Prostate gland (tissue), 2 donors: ENCODE results near the gene ARMC12. TPM values are rescaled to one million over a fixed set of nuclear protein-coding genes. Genes with fewer than 3 reads are reported as not detected.

ENCODE experiments used
- DNase-seq: peaks from one replicate; pipeline ENCODE4 v3.0.0-alpha.2; 2019; ENCODE audit warnings: low spot score
- H3K27ac ChIP-seq, 2 donors: fragments of 200-600 bp; sonication (generic); 2 replicates each; pipeline ENCODE4 v1.5.1; 2017 to 2019
- H3K27me3 ChIP-seq: fragments of 200-600 bp; sonication (generic); replicated peaks from 2 replicates; pipeline ENCODE4 v1.5.1; 2019; ENCODE audit not compliant: insufficient read depth
- H3K36me3 ChIP-seq, 2 donors: fragments of 200-600 bp; sonication (generic); 1 replicate in 1 of 2; 2 replicates in 1 of 2; pipeline versions ENCODE4 v1.5.1 to v1.8.1; 2017 to 2019
- H3K4me1 ChIP-seq: fragments of 200-600 bp; sonication (generic); replicated peaks from 2 replicates; pipeline ENCODE4 v1.5.1; 2019
- H3K4me3 ChIP-seq, 2 donors: fragments of 200-600 bp; sonication (generic); 2 replicates each; pipeline ENCODE4 v1.5.1; 2017 to 2019
- H3K9me3 ChIP-seq: fragments of 200-600 bp; sonication (generic); 2 replicates; pipeline ENCODE4 v1.5.1; 2017
- CTCF ChIP-seq, 4 experiments: fragments of 200-600 bp in 2 of 4; fragments of 450-650 bp in 2 of 4; sonication (generic) in 2 of 4; IDR thresholded peaks; 1 replicate in 3 of 4; 2 replicates in 1 of 4; pipeline ENCODE4 v1.5.1; 2016 to 2019; ENCODE audit warnings: antibody characterized with exemption in 4 of 4, mild to moderate bottlenecking in 2 of 4, moderate library complexity in 2 of 4
- POLR2A ChIP-seq: fragments of 450-650 bp; IDR thresholded peaks from one replicate; pipeline ENCODE4 v1.6.1; 2016; ENCODE audit warnings: antibody characterized with exemption, mild to moderate bottlenecking
- POLR2AphosphoS5 ChIP-seq: sonication (generic); formaldehyde crosslinking; IDR thresholded peaks from one replicate; pipeline ENCODE4 v1.6.1; 2017; ENCODE audit warnings: antibody characterized with exemption
- WGBS: methylation state at CpG from one replicate; pipeline ENCODE4 v1.1.5; 2018; 5-methylcytosine and 5-hydroxymethylcytosine counted together
- intact Hi-C: fragments of 100-400 bp; cut with DNase I; formaldehyde crosslinking; loops from one replicate; pipeline ENCODE4 v1.14.2; 2022
- total RNA-seq, 2 donors: library from RNA; depleted of rRNA; stranded (reverse); fragments of >200 nt; gene quantifications; one replicate each; pipeline ENCODE4 v1.1.0, GENCODE V29; 2016

Gene ARMC12
- total RNA-seq, 2 donors from 2014 or later = 1.7 to 4.4 TPM

DNA sequence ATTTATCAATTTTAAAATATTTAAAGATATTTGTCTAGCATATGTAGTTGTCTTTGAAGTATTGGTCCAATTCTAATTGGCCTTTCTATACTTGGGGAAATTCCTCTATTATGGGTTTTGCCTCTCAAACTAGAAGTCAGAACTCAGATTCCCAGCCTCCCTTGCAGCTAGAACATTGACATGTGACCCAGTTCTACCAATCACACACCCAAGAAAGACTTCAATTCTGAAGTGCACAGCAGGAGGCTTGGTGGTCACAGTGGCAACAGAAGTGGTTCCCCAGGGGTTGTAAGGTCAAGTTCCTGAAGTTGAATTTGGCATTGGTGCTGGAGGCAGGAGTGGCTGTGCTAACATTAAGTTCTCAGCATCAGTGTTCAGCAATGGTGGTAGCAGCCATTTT lies 33.3 kb upstream of the ARMC12 start:
- Histone ChIP-seq H3K27me3 (no peaks in the 10 kb centered on the region), H3K36me3 (no peaks in the 10 kb centered on the region), H3K27ac (no peak overlapping the region), H3K4me1 (no peaks in the 10 kb centered on the region), H3K4me3 (no peak overlapping the region), H3K9me3 (no peaks in the 10 kb centered on the region)
- intact Hi-C loops = no loop called here
- DNase-seq = no peak
- no peak for TF ChIP-seq POLR2A
- TF ChIP-seq POLR2AphosphoS5 = no peak
- no peak for TF ChIP-seq CTCF (IDR thresholded peaks at IDR 0.05)

DNA sequence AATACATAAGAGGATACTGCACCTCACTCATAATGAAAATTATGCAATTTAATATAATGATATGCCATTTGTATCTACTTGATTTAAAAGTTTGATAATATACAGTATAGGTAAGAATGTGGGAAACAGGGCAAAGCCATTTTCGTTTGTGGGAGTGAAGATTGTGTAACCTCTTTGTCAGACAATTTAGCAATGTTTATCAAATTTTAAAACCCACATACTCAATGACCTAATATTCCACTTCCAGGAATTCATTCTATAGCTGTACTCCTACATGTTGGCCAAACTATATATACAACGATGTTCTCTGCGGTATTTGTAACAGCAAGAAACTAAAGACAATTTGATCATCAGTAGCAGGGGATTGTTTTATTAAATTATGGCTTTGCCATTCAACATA lies 30.4 kb upstream of the ARMC12 start:
- Histone ChIP-seq H3K27ac (no peak overlapping the region), H3K36me3 (no peaks in the 10 kb centered on the region), H3K4me3 (no peak overlapping the region), H3K4me1 (no peaks in the 10 kb centered on the region), H3K9me3 (no peaks in the 10 kb centered on the region), H3K27me3 (no peaks in the 10 kb centered on the region)
- TF ChIP-seq POLR2A (no peak), CTCF (IDR thresholded peaks at IDR 0.05) (no peak), POLR2AphosphoS5 (no peak)
- no peak for DNase-seq
- 70% methylated on average over 3 of the region's 3 CpGs for WGBS
- intact Hi-C loops = no loop called here

DNA sequence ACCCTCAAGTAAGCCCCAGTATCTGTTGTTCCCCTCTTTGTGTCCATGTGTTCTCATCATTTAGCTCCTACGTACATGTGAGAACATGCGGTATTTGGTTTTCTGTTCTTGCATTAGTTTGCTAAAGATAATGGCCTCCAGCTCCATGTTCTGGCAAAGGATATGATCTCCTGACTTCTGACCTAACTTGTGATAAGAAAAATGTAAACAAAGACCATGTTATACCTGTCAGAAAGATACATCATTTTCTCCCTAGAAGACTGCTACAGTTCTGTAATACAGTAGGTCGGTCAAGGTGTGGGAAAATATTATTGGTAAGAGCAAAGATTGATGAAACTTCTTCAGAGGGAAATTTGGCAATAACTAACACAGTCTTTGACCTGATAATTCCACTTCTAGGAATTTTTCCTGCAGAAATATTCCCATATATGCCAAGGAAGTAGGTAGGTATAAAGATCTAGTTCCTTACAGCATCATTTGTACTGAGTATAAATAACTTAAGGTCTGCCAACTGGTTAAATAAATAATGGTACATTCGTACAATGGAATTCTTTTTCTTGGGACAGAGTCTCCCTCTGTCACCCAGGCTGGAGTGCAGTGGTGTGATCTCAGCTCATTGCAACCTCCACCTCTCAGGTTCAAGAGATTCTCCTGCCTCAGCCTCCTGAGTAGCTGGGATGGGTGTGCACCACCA lies 29.0 kb upstream of the ARMC12 start:
- DNase-seq = no peak

DNA sequence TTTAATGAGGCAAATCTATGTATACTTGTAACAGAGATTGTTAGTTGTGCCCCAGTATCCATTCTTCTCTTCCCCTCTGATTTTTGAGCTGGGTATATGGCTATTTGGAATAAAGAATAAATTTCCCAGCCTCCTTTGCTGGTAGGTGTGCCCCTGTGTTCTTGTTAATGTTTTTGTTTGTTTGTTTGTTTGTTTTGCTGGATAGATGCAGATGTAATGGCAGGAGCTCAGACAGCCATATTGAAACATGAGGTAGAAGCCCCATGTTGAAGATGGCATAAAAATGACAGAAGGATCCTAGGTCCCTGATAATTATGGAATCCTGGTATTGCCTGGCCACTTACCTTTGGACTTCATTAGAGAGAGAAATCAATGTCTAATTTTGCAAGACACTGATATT lies 28.2 kb upstream of the ARMC12 start:
- Histone ChIP-seq H3K36me3 (no peaks in the 10 kb centered on the region), H3K4me3 (no peak overlapping the region), H3K9me3 (no peaks in the 10 kb centered on the region), H3K27me3 (no peaks in the 10 kb centered on the region), H3K27ac (no peak overlapping the region), H3K4me1 (no peaks in the 10 kb centered on the region)
- no peak for DNase-seq
- TF ChIP-seq CTCF (IDR thresholded peaks at IDR 0.05) (no peak), POLR2A (no peak), POLR2AphosphoS5 (no peak)
- intact Hi-C loops = no loop called here

More for the DNA sequence above, 29.0 kb upstream of the ARMC12 start:
- H3K27me3 ChIP-seq = no peaks in the 10 kb centered on the region
- WGBS = 73% methylated on average over 4 of the region's 4 CpGs
- no peaks in the 10 kb centered on the region for H3K4me1 ChIP-seq
- no peak overlapping the region for H3K27ac ChIP-seq
- TF ChIP-seq POLR2AphosphoS5 = no peak
- TF ChIP-seq POLR2A = no peak
- no peak for TF ChIP-seq CTCF (IDR thresholded peaks at IDR 0.05)
- H3K36me3 ChIP-seq = no peaks in the 10 kb centered on the region
- no peaks in the 10 kb centered on the region for H3K9me3 ChIP-seq
- intact Hi-C loops = no loop called here
- H3K4me3 ChIP-seq = no peak overlapping the region

DNA sequence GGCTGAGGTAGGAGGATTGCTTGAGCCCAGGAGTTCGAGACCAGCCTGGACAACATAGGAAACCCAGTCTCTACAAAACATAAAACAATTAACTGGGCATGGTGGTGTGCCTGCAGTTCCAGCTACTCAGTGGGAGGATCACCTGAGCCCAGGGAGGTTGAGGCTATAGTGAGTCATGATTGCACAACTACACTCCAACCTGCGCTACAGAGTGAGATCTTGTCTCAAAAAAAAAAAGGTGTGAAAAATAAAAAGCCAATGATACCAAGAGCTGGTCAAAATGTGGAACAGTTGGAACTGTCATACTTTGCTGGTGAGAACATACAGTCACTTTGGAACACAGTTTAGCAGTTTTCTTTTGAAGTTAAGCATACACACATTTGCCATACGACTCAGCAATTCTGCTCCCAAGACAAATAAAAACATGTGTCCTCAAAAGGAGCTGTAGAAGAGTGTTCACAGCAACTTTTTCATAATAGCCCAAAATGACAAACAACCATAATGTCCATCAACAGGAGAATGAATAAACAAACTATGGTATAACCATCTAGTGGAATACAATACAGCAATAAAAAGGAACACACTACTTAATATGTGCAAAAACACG lies 26.5 kb upstream of the ARMC12 start:
- Histone ChIP-seq H3K36me3 (no peaks in the 10 kb centered on the region), H3K4me1 (no peaks in the 10 kb centered on the region), H3K4me3 (no peak overlapping the region), H3K9me3 (no peaks in the 10 kb centered on the region), H3K27ac (no peak overlapping the region), H3K27me3 (no peaks in the 10 kb centered on the region)
- TF ChIP-seq CTCF (IDR thresholded peaks at IDR 0.05) (no peak), POLR2AphosphoS5 (peak; percentile 15)
- 81% methylated on average over 4 of the region's 4 CpGs for WGBS
- DNase-seq = no peak
- intact Hi-C loops = no loop called here
